ENCODE data around the gene NRARP.

DNA sequence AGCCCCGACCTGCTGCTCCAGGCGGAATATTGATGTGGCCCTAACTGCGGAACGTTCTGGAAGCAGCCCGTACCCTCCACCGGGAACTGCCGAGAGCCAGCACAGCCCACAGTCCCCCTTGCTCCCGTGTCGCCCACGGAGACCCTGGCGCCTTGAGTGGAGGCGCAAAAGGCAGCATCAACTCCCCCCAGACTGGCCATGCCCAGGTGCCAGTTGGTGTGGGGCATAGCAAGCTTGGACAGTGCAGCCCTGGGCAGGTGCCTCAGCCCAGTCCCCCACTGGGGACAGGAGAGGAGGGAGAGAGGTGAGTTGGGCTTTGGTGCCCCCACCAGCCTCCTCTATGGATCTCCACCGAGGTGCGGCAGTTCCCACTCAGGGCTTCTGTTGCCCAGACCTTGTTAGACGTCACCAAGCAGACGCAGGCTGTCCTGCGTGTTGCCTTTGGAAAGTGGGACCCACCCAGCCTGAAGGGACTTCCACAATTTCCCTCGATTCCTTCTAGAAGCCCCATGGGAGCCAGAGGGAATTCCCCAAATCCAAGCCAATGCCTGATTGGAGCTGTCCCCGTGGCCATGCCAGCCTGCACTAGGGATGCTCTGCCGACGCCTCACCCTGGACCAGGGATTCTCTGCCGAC, 19.8 kb upstream of the NRARP start:
- no peak for TF ChIP-seq CTCF (IDR thresholded peaks at IDR 0.05)
- TF ChIP-seq NR2C2 (CRISPR knock-in tag; IDR thresholded peaks at IDR 0.05) = no peak
- TF ChIP-seq, protein P1, sequence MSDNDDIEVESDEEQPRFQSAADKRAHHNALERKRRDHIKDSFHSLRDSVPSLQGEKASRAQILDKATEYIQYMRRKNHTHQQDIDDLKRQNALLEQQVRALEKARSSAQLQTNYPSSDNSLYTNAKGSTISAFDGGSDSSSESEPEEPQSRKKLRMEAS (CRISPR knock-in tag; IDR thresholded peaks at IDR 0.05) = no peak
- no peak for TF ChIP-seq ZNF281 (CRISPR knock-in tag; IDR thresholded peaks at IDR 0.05)

All from WTC11 (cell line).